Measurements from ENCODE around the gene FGF22.

The FGF22 gene

GRCh38 chr19:642767-643727 is 3.4 kb downstream of the FGF22 start:
- no peak for TF ChIP-seq POLR2AphosphoS5 (IDR thresholded peaks at IDR 0.05; ENCODE audit: borderline replicate concordance, low read depth, low read length)
- no peak for TF ChIP-seq FOXP2 (optimal IDR thresholded peaks at IDR 0.05; ENCODE audit: control extremely low read depth, extremely low read length, insufficient read depth)
- no peak for TF ChIP-seq EZH2 (IDR thresholded peaks at IDR 0.05)
- DNase-seq (ENCODE audit: low read depth, low spot score): no peak
- H3K27ac ChIP-seq: no peak overlapping the region
- H3K36me3 ChIP-seq (ENCODE audit: insufficient read depth, low read length): peaks cover 13% of the 10 kb centered on the region; the same call in 1 of the 2 replicates
- H3K9me3 ChIP-seq (ENCODE audit: low read depth, low read length): no peaks in the 10 kb centered on the region
- no peak overlapping the region for H3K9ac ChIP-seq (ENCODE audit: insufficient read length)
- no peak overlapping the region for H3K4me3 ChIP-seq

- Histone ChIP-seq H3K27ac (no peak overlapping the region), H3K9ac (ENCODE audit: insufficient read length) (no peak overlapping the region), H3K9me3 (ENCODE audit: low read depth, low read length) (no peaks in the 10 kb centered on the region), H3K36me3 (ENCODE audit: insufficient read depth, low read length) (peaks cover 13% of the 10 kb centered on the region; the same call in 1 of the 2 replicates), H3K4me3 (no peak overlapping the region)
- TF ChIP-seq POLR2AphosphoS5 (IDR thresholded peaks at IDR 0.05; ENCODE audit: borderline replicate concordance, low read depth, low read length) (no peak), FOXP2 (optimal IDR thresholded peaks at IDR 0.05; ENCODE audit: control extremely low read depth, extremely low read length, insufficient read depth) (no peak), EZH2 (IDR thresholded peaks at IDR 0.05) (no peak)
- no peak for DNase-seq (ENCODE audit: low read depth, low spot score)
Observed at GRCh38 chr19:643736-644135, 4.1 kb downstream of the FGF22 start.

- Histone ChIP-seq H3K9ac (ENCODE audit: insufficient read length) (no peak overlapping the region), H3K36me3 (ENCODE audit: insufficient read depth, low read length) (peaks cover 16% of the 10 kb centered on the region; the same call in 1 of the 2 replicates), H3K27ac (peak overlapping the region; percentile 54; the same call in 1 of the 2 replicates), H3K9me3 (ENCODE audit: low read depth, low read length) (no peaks in the 10 kb centered on the region), H3K4me3 (no peak overlapping the region)
- DNase-seq (ENCODE audit: low read depth, low spot score): no peak
- TF ChIP-seq POLR2AphosphoS5 (IDR thresholded peaks at IDR 0.05; ENCODE audit: borderline replicate concordance, low read depth, low read length) (no peak), EZH2 (IDR thresholded peaks at IDR 0.05) (no peak), FOXP2 (optimal IDR thresholded peaks at IDR 0.05; ENCODE audit: control extremely low read depth, extremely low read length, insufficient read depth) (no peak)
Observed at GRCh38 chr19:644363-644762, 4.7 kb downstream of the FGF22 start.

- no peak overlapping the region for H3K9ac ChIP-seq (ENCODE audit: insufficient read length)
- H3K27ac ChIP-seq: no peak overlapping the region
- H3K9me3 ChIP-seq (ENCODE audit: low read depth, low read length): no peaks in the 10 kb centered on the region
- no peak overlapping the region for H3K4me3 ChIP-seq
- peaks cover 19% of the 10 kb centered on the region; the same call in 1 of the 2 replicates for H3K36me3 ChIP-seq (ENCODE audit: insufficient read depth, low read length)
- DNase-seq (ENCODE audit: low read depth, low spot score): no peak
- no peak for TF ChIP-seq EZH2 (IDR thresholded peaks at IDR 0.05)
- TF ChIP-seq POLR2AphosphoS5 (IDR thresholded peaks at IDR 0.05; ENCODE audit: borderline replicate concordance, low read depth, low read length): no peak
- no peak for TF ChIP-seq FOXP2 (optimal IDR thresholded peaks at IDR 0.05; ENCODE audit: control extremely low read depth, extremely low read length, insufficient read depth)
Observed at GRCh38 chr19:644789-645188, 5.1 kb downstream of the FGF22 start.

- Histone ChIP-seq H3K4me3 (no peak overlapping the region), H3K27ac (peak overlapping the region; percentile 80), H3K36me3 (ENCODE audit: insufficient read depth, low read length) (peaks cover 20% of the 10 kb centered on the region; the same call in 1 of the 2 replicates), H3K9me3 (ENCODE audit: low read depth, low read length) (no peaks in the 10 kb centered on the region), H3K9ac (ENCODE audit: insufficient read length) (no peak overlapping the region)
- no peak for TF ChIP-seq FOXP2 (optimal IDR thresholded peaks at IDR 0.05; ENCODE audit: control extremely low read depth, extremely low read length, insufficient read depth)
- TF ChIP-seq EZH2 (IDR thresholded peaks at IDR 0.05): no peak
- no peak for TF ChIP-seq POLR2AphosphoS5 (IDR thresholded peaks at IDR 0.05; ENCODE audit: borderline replicate concordance, low read depth, low read length)
- no peak for DNase-seq (ENCODE audit: low read depth, low spot score)
Observed at GRCh38 chr19:645912-646778, 6.5 kb downstream of the FGF22 start.

GRCh38 chr19:646779-647565 is 7.3 kb downstream of the FGF22 start:
- Histone ChIP-seq H3K9ac (ENCODE audit: insufficient read length) (no peak overlapping the region), H3K27ac (no peak overlapping the region), H3K9me3 (ENCODE audit: low read depth, low read length) (no peaks in the 10 kb centered on the region), H3K4me3 (no peak overlapping the region), H3K36me3 (ENCODE audit: insufficient read depth, low read length) (peaks cover 23% of the 10 kb centered on the region; the same call in 1 of the 2 replicates)
- no peak for DNase-seq (ENCODE audit: low read depth, low spot score)
- no peak for TF ChIP-seq FOXP2 (optimal IDR thresholded peaks at IDR 0.05; ENCODE audit: control extremely low read depth, extremely low read length, insufficient read depth)
- TF ChIP-seq POLR2AphosphoS5 (IDR thresholded peaks at IDR 0.05; ENCODE audit: borderline replicate concordance, low read depth, low read length): no peak; the same call in 1 of the 2 replicates
- TF ChIP-seq EZH2 (IDR thresholded peaks at IDR 0.05): no peak

GRCh38 chr19:647566-648284 is 8.0 kb downstream of the FGF22 start:
- no peak for DNase-seq (ENCODE audit: low read depth, low spot score)
- Histone ChIP-seq H3K4me3 (no peak overlapping the region), H3K9ac (ENCODE audit: insufficient read length) (no peak overlapping the region), H3K36me3 (ENCODE audit: insufficient read depth, low read length) (peaks cover 28% of the 10 kb centered on the region; the same call in 1 of the 2 replicates), H3K9me3 (ENCODE audit: low read depth, low read length) (no peaks in the 10 kb centered on the region), H3K27ac (no peak overlapping the region)
- TF ChIP-seq FOXP2 (optimal IDR thresholded peaks at IDR 0.05; ENCODE audit: control extremely low read depth, extremely low read length, insufficient read depth): no peak
- TF ChIP-seq POLR2AphosphoS5 (IDR thresholded peaks at IDR 0.05; ENCODE audit: borderline replicate concordance, low read depth, low read length): no peak
- TF ChIP-seq EZH2 (IDR thresholded peaks at IDR 0.05): no peak

All from SK-N-MC (cell line).